Activated CD4-positive, alpha-beta memory T cell treated with anti-CD3 and anti-CD28 coated beads, Interleukin-2, amount 10 ng/mL, durations not matched to agents 7 days and 5 days (primary cell): Measurements from ENCODE around the gene TMEM213. TPM values are rescaled to one million over a fixed set of nuclear protein-coding genes. Genes with fewer than 3 reads are reported as not detected.

Source experiments
- CTCF ChIA-PET: fragments of 350-600 bp; sonication (Branson Sonifier 250); formaldehyde crosslinking; loops from one replicate; lab custom pipeline; 2021; ENCODE audit warnings: antibody characterized with exemption, inconsistent platforms; lab: Charles Lee
- POLR2A ChIA-PET: fragments of 350-600 bp; sonication (Branson Sonifier 250); formaldehyde crosslinking; loops from one replicate; lab custom pipeline; 2021; ENCODE audit warnings: antibody characterized with exemption; lab: Charles Lee
- DNase-seq: peaks from one replicate; pipeline ENCODE4 v3.0.0-alpha.2; 2020
- H3K27ac Mint-ChIP-seq: one replicate; pipeline ENCODE4 v1.8.0; 2021; ENCODE audit warnings: mild to moderate bottlenecking, mixed read lengths
- H3K27me3 Mint-ChIP-seq: one replicate; pipeline ENCODE4 v1.8.0; 2021; ENCODE audit warnings: mixed read lengths
- H3K36me3 Mint-ChIP-seq: one replicate; pipeline ENCODE4 v1.8.0; 2021; ENCODE audit warnings: low read depth, mixed read lengths
- H3K4me1 Mint-ChIP-seq: one replicate; pipeline ENCODE4 v1.8.0; 2021; ENCODE audit warnings: mixed read lengths
- H3K4me3 Mint-ChIP-seq: one replicate; pipeline ENCODE4 v1.8.0; 2021; ENCODE audit warnings: mild to moderate bottlenecking, mixed read lengths
- H3K9me3 Mint-ChIP-seq: one replicate; pipeline ENCODE4 v1.8.0; 2021; ENCODE audit warnings: mixed read lengths
- total RNA-seq, 2 experiments: library from RNA; stranded (reverse); gene quantifications; one replicate each; pipeline ENCODE4 v1.2.3, GENCODE V29; 2021

Gene TMEM213
- total RNA-seq, 2 experiments from 2014 or later = 0.73 to 1.1 TPM

DNA sequence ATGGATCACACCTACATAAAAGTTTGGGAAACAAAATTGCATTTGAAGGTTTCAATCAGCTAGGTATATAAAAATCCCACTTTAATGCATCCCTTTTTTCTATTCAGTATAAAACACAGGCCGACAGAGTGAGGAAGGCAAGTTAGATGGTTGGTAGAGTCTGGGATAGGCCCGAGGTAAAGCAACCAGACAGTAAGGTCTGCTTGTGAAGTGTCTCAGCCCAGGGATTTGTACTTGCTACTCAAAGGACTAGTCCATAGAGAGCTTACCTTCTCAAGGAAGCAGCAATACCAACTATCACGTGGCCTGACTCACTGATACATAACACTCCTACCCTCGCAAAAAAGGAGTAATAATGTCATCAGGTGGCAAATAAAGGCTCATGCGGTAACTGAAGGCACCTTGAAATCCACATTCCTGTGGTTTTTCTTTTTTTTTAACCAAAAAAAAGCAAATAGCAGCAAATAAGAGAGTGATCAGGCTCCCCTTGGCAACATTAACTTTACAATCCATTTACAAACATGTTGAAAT is 56.4 kb downstream of the TMEM213 start:
- DNase-seq = no peak
- ChIA-PET CTCF (no interaction called here), POLR2A (no interaction called here)
- H3K36me3 Mint-ChIP-seq = peaks cover 6% of the 10 kb centered on the region
- H3K4me1 Mint-ChIP-seq = peaks cover 4% of the 10 kb centered on the region
- H3K27me3 Mint-ChIP-seq = peaks cover 13% of the 10 kb centered on the region
- H3K27ac Mint-ChIP-seq = no peak overlapping the region
- peaks cover 15% of the 10 kb centered on the region for H3K9me3 Mint-ChIP-seq
- H3K4me3 Mint-ChIP-seq = no peak overlapping the region

DNA sequence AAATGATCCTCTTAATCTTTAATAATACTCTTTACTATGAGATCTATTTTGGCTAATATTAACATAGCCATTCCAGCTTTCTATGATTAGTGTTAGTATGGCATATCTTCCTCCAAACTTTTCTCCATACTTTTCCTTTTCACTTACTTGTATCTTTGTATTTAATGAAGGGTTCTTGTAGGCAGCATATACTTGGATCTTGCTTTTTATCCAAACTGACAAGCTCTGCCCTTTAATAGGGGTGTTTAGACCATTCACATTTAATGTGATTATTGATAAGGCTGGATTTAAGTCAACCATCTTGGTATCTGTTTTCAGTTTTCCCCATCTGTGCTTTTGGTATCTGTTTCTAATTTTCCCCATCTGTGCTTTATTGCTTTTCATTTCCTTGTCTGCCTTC is 59.9 kb downstream of the TMEM213 start:
- DNase-seq = no peak
- Mint-ChIP-seq H3K36me3 (peaks cover 6% of the 10 kb centered on the region), H3K27me3 (peaks cover 8% of the 10 kb centered on the region), H3K4me1 (peaks cover 4% of the 10 kb centered on the region), H3K4me3 (no peak overlapping the region), H3K9me3 (peaks cover 13% of the 10 kb centered on the region), H3K27ac (no peak overlapping the region)
- POLR2A ChIA-PET = interaction anchor here (1.0 kb wide), 1 partner anchor 119 kb away, joined by 3 read pairs; no protein-coding TSS in a partner anchor
- CTCF ChIA-PET = interaction anchor here (1.3 to 1.5 kb wide), 2 partner anchors 29 to 119 kb away, joined by 4 to 5 read pairs; no protein-coding TSS in a partner anchor

DNA sequence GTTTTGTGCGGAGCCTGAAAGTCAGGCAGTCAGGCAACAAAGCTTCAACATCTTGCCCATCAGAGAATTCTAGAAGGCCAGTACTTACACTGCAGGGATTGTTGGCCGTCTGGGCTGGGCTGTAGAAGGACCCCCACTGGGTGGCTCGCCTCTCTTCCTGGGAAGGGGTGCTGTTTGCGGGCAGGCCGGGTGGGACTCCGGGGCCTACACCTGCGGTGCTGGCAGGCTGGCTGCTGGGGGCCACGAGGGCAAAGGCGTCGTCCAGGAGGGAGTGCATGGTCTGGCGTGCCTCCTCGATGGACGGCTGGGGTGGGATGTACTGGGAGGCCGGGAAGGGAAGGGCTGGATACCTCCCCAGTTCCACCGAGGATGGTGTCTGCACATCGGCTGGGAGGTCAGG is 63.3 kb downstream of the TMEM213 start:
- Mint-ChIP-seq H3K36me3 (peaks cover 6% of the 10 kb centered on the region), H3K27ac (no peak overlapping the region), H3K27me3 (peaks cover 4% of the 10 kb centered on the region), H3K4me1 (peaks cover 20% of the 10 kb centered on the region), H3K4me3 (no peak overlapping the region), H3K9me3 (peaks cover 13% of the 10 kb centered on the region)
- POLR2A ChIA-PET = no interaction called here
- DNase-seq = no peak
- CTCF ChIA-PET = interaction anchor here (1.5 kb wide), 1 partner anchor 25 kb away, joined by 3 read pairs; no protein-coding TSS in a partner anchor

DNA sequence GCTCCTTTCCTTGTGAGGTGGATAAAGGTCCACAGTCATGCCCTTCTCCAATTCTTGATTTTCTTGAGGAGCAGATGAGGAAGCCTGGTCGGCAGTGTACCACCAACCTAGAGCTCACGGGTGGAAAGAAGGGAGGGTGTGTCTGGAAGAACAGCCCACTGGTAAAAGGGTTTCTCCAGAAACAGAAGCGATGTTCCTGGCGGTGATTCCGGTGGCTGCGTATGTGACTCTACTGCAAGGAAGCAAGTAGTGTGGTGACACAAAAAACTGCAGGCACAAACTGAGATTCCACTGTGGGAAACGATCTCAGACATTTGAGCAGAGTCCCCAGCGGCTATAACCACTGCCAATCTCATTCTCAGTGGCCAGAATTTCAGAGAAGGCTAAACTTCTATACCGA is 66.1 kb downstream of the TMEM213 start:
- Mint-ChIP-seq H3K27ac (no peak overlapping the region), H3K36me3 (no peaks in the 10 kb centered on the region), H3K4me1 (peaks cover 21% of the 10 kb centered on the region), H3K9me3 (no peaks in the 10 kb centered on the region), H3K4me3 (no peak overlapping the region), H3K27me3 (peaks cover 1% of the 10 kb centered on the region)
- CTCF ChIA-PET = interaction anchor here (1.9 to 2.6 kb wide), 2 partner anchors 116 to 125 kb away, joined by 5 to 8 read pairs; no protein-coding TSS in a partner anchor
- no peak for DNase-seq
- POLR2A ChIA-PET = no interaction called here

DNA sequence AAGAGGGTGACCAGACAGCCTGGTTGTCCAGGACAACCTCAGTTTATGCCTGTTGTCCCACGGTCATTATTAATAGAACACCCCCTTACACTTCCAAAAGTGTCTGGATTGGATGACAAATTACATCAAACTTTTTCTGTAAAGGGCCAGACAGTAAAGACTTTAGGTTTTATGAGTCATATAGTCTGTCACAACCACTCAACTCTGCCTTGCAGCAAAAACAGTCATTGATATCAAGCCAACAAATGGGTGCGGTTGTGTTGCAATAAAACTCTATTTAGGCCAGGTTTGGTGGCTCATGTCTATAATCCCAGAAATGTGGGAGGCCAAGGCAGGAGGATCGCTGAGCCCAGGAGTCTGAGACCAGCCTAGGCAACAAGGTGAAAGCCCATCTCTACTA is 66.9 kb downstream of the TMEM213 start:
- POLR2A ChIA-PET = no interaction called here
- Mint-ChIP-seq H3K36me3 (no peaks in the 10 kb centered on the region), H3K27me3 (peaks cover 2% of the 10 kb centered on the region), H3K9me3 (no peaks in the 10 kb centered on the region), H3K4me1 (peaks cover 21% of the 10 kb centered on the region), H3K4me3 (no peak overlapping the region), H3K27ac (no peak overlapping the region)
- no peak for DNase-seq
- CTCF ChIA-PET = interaction anchor here (1.1 to 2.6 kb wide), 3 partner anchors 116 to 699 kb away, joined by 5 to 8 read pairs (median 6); no protein-coding TSS in a partner anchor

DNA sequence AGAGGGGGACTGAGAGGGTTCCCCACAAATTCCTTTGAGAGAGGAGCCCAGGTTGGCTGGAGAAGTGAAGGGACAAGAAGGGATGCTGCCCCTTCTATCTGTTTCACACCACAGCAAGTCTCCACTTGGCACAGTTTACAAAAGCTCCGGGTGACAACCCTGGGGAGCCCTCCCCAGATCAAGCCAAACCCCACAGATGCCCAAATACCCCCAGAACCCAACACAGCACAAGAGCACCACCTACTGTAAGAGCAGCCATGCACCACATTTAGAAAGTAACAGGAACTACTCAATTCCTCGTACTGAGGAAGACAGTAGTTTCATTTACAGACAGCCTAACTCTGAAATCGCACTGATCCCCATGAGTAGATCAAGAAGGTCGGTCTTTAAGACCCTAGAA is 68.0 kb downstream of the TMEM213 start:
- CTCF ChIA-PET = interaction anchor here (0.7 to 2.6 kb wide), 7 partner anchors 16 to 706 kb away, joined by 3 to 8 read pairs (median 4); partner anchors contain the start of gene TRIM24
- Mint-ChIP-seq H3K36me3 (no peaks in the 10 kb centered on the region), H3K4me1 (peaks cover 21% of the 10 kb centered on the region), H3K4me3 (no peak overlapping the region), H3K27ac (peak overlapping the region; percentile 18), H3K9me3 (no peaks in the 10 kb centered on the region), H3K27me3 (peaks cover 2% of the 10 kb centered on the region)
- POLR2A ChIA-PET = no interaction called here
- peak; percentile 73 for DNase-seq

DNA sequence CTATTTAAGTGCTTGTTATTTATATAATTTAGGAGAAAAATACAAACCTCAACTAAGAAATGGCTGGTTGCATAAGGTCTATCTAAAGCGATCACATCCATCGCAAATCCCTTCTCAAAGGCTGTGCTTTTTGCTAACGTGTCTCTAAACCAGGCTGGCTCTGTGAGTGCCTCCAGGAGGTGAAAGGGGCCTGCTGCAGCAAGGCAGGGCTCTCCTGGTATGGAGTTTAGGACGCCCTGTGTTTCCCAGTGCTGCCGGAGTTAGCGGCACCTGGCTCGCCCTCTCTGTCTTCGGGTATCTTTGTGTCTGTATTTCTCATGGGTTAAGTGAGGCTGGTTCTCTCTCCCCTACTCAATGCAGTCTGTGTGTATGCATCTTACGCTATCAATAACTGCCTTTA is 68.6 kb downstream of the TMEM213 start:
- Mint-ChIP-seq H3K4me3 (no peak overlapping the region), H3K27me3 (peaks cover 2% of the 10 kb centered on the region), H3K36me3 (no peaks in the 10 kb centered on the region), H3K9me3 (no peaks in the 10 kb centered on the region), H3K27ac (no peak overlapping the region), H3K4me1 (peaks cover 21% of the 10 kb centered on the region)
- CTCF ChIA-PET = interaction anchor here (0.8 to 2.6 kb wide), 3 partner anchors 128 to 705 kb away, joined by 3 to 11 read pairs (median 5); partner anchors contain the start of gene TRIM24
- POLR2A ChIA-PET = no interaction called here
- DNase-seq = no peak

DNA sequence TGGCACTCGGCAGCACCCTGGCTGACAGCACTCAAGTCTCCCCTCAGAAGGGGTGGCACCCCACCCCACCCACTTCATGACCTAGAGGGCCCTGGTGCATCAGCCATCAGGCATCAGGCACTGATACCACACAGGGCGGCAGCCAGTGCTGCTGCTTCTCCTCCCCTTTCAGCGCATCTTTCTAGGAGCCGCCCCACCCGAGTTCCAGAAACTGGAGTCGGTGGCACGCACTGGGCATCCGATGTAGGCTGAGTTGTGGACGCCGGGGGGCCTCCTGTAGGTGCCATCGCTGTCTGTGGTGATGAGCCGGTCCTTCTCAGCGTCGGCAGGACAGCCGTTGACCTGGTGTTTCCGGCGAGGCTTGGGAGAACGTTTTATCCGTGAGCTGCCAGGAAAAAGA is 70.0 kb downstream of the TMEM213 start:
- no peak for DNase-seq
- Mint-ChIP-seq H3K36me3 (no peaks in the 10 kb centered on the region), H3K27ac (no peak overlapping the region), H3K9me3 (no peaks in the 10 kb centered on the region), H3K4me1 (peaks cover 21% of the 10 kb centered on the region), H3K27me3 (peaks cover 2% of the 10 kb centered on the region), H3K4me3 (no peak overlapping the region)
- ChIA-PET CTCF (interaction anchor here (0.6 to 2.6 kb wide), 2 partner anchors 129 to 150 kb away, joined by 3 to 11 read pairs; no protein-coding TSS in a partner anchor), POLR2A (no interaction called here)

DNA sequence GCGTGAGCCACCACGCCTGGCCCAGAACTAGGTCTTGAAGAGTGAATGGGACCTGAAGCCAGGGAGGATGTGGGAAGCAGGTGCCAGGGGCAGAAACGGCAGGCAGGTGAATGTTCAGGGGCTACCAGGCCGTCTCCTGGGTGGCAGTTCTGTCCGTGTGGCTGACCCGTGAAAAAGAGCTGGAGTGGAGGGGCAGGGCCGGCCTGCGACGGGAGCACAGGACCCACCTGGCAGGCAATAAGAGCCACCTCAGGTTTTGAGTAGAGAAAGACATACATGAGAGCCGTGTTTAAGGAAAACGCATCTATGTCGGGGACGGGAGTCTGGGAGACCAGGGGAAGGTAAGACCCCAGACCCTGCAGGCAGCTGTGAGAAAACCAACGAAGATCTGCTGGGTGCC is 70.9 kb downstream of the TMEM213 start:
- H3K4me1 Mint-ChIP-seq = peaks cover 21% of the 10 kb centered on the region
- CTCF ChIA-PET = interaction anchor here (2.6 kb wide), 1 partner anchor 130 kb away, joined by 11 read pairs; no protein-coding TSS in a partner anchor
- H3K27me3 Mint-ChIP-seq = peaks cover 2% of the 10 kb centered on the region
- H3K27ac Mint-ChIP-seq = no peak overlapping the region
- no peak overlapping the region for H3K4me3 Mint-ChIP-seq
- H3K36me3 Mint-ChIP-seq = no peaks in the 10 kb centered on the region
- no peak for DNase-seq
- no peaks in the 10 kb centered on the region for H3K9me3 Mint-ChIP-seq
- POLR2A ChIA-PET = no interaction called here

DNA sequence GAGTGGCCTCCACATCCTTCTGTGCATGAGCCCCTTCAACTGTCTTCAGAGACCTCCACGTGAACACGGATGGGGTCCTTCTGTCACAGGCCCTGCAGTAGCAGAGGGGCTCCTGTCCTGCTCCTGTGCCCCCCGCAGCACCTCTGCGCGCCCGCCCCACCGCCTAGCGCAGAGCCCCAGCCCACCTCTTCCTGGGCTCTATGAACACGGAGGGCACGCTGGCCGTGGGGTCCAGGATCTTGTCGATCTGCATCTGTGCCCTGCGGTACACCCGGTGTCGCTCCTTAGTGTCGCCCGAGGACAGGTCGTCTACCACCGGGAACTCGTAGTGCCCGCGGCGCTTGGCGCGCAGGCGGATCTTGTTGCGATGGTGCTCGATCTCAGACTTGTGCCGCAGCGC is 71.6 kb downstream of the TMEM213 start:
- peaks cover 20% of the 10 kb centered on the region for H3K4me1 Mint-ChIP-seq
- CTCF ChIA-PET = interaction anchor here (0.6 kb wide), 1 partner anchor 145 kb away, joined by 3 read pairs; no protein-coding TSS in a partner anchor

DNA sequence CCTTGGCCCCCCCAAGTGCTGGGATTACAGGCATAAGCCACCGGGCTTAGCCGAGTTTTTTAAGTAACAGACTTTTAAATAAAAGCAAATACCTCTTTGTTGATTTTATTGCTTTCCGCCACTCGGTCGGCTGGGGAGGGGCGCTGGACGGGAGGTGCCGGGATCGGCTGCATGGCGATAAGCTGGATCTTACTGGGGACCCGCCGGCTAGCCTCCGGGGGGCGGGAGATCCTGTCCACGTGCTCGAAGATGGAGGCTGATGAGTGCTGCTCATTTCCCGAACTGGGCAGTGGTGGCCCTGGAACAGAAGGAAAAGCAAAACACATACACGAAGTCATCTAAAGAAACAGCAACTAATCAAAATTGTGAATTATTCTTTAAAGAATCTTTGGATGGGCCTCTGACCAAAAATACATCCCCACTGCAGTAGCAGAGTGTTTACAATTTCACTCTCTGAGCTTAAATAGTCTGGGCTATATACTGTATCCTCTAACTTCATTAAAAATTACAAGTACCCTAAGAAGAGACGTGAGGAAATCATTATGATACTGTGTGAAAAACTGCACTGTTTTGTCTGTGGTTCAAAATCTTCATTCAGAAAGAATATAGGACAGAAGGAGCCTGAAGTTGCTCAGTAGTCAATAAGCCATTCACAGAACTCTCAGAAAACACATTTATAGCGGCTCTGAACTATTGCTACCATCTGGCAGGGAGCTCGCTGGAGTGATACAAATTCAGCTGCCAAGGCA is 73.4 kb downstream of the TMEM213 start:
- DNase-seq = no peak
- ChIA-PET CTCF (interaction anchor here (0.6 to 0.9 kb wide), 2 partner anchors 112 to 133 kb away, joined by 4 read pairs; no protein-coding TSS in a partner anchor), POLR2A (no interaction called here)
- Mint-ChIP-seq H3K4me3 (no peak overlapping the region), H3K9me3 (no peaks in the 10 kb centered on the region), H3K27me3 (peaks cover 2% of the 10 kb centered on the region), H3K27ac (no peak overlapping the region), H3K36me3 (no peaks in the 10 kb centered on the region), H3K4me1 (peaks cover 19% of the 10 kb centered on the region)

More for the DNA sequence above, 71.6 kb downstream of the TMEM213 start:
- H3K9me3 Mint-ChIP-seq = no peaks in the 10 kb centered on the region
- no peak overlapping the region for H3K4me3 Mint-ChIP-seq
- no peaks in the 10 kb centered on the region for H3K36me3 Mint-ChIP-seq
- H3K27me3 Mint-ChIP-seq = peaks cover 2% of the 10 kb centered on the region
- no peak overlapping the region for H3K27ac Mint-ChIP-seq
- POLR2A ChIA-PET = no interaction called here
- no peak for DNase-seq

DNA sequence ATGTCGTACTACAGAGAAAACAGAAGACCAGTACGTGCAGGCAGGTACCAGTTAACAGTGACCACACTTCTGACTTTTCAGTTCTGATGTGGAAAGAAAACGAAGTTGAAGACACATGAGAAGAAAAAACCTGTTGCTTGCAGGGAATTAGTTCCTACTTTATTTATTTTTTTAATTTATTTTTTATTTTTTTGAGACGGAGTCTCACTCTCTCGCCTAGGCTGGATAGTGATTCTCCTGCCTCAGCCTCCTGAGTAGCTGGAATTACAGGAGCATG is 74.0 kb downstream of the TMEM213 start:
- H3K27ac Mint-ChIP-seq = no peak overlapping the region
- no peaks in the 10 kb centered on the region for H3K9me3 Mint-ChIP-seq
- peaks cover 24% of the 10 kb centered on the region for H3K4me1 Mint-ChIP-seq

DNA sequence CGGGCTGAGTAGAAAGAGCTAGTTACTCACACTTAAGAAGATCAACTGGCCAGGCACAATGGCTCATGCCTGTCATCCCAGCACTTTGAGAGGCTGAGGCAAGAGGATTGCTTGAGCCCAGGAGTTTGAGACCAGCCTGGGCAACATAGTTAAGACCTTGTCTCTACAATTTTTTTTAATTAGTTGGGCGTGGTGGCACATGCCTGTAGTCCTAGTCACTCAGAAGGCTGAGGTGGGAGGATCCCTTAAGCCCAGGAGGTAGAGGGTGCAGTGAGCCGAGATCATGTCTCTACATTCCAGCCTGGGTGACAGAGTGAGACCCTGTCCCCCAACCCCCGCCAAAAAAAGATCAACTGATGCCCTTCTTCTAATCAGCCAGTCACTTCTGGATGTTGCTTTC is 74.8 kb downstream of the TMEM213 start:
- POLR2A ChIA-PET = no interaction called here
- H3K36me3 Mint-ChIP-seq = no peaks in the 10 kb centered on the region
- H3K27me3 Mint-ChIP-seq = peaks cover 2% of the 10 kb centered on the region
- no peak overlapping the region for H3K4me3 Mint-ChIP-seq
- no peak for DNase-seq
- CTCF ChIA-PET = no interaction called here
- H3K4me1 Mint-ChIP-seq = peaks cover 25% of the 10 kb centered on the region
- H3K27ac Mint-ChIP-seq = no peak overlapping the region
- H3K9me3 Mint-ChIP-seq = no peaks in the 10 kb centered on the region

More for the DNA sequence above, 74.0 kb downstream of the TMEM213 start:
- CTCF ChIA-PET = interaction anchor here (0.9 kb wide), 1 partner anchor 133 kb away, joined by 4 read pairs; no protein-coding TSS in a partner anchor
- POLR2A ChIA-PET = no interaction called here
- no peak overlapping the region for H3K4me3 Mint-ChIP-seq
- no peak for DNase-seq
- H3K36me3 Mint-ChIP-seq = no peaks in the 10 kb centered on the region
- peaks cover 2% of the 10 kb centered on the region for H3K27me3 Mint-ChIP-seq
